DMS153 (cell line): ENCODE results near the gene TNFAIP8.
"Not testable (repeated sequence)": the region's sequence is repeated elsewhere in the genome, so short reads cannot be mapped to it uniquely, and the experiment has no call there.

ENCODE experiments used
- DNase-seq: peaks from one replicate; lab custom pipeline; 2025; lab: John Stamatoyannopoulos, UW

TNFAIP8 gene

GRCh38 chr5:119420169-119420568, 64.3 kb downstream of the TNFAIP8 start:
- no peak for DNase-seq

- no peak for DNase-seq
Observed at GRCh38 chr5:119426057-119426456, 70.2 kb downstream of the TNFAIP8 start.

- no peak for DNase-seq
Observed at GRCh38 chr5:119427060-119427459, 71.2 kb downstream of the TNFAIP8 start.

- not testable (repeated sequence) for DNase-seq
Observed at GRCh38 chr5:119427596-119427995, 71.8 kb downstream of the TNFAIP8 start.

- DNase-seq: not testable (repeated sequence)
Observed at GRCh38 chr5:119428166-119428565, 72.3 kb downstream of the TNFAIP8 start.

- DNase-seq: not testable (repeated sequence)
Observed at GRCh38 chr5:119428574-119428973, 72.8 kb downstream of the TNFAIP8 start.

GRCh38 chr5:119432674-119433237, 76.9 kb downstream of the TNFAIP8 start:
- not testable (repeated sequence) for DNase-seq

- no peak for DNase-seq
Observed at GRCh38 chr5:119435436-119436132, 79.8 kb downstream of the TNFAIP8 start.

GRCh38 chr5:119437785-119438586, 82.2 kb downstream of the TNFAIP8 start:
- not testable (repeated sequence) for DNase-seq

- not testable (repeated sequence) for DNase-seq
Observed at GRCh38 chr5:119438587-119438917, 82.7 kb downstream of the TNFAIP8 start.

- no peak for DNase-seq
Observed at GRCh38 chr5:119439140-119439631, 83.4 kb downstream of the TNFAIP8 start.

- not testable (repeated sequence) for DNase-seq
Observed at GRCh38 chr5:119439632-119440031, 83.8 kb downstream of the TNFAIP8 start.

- DNase-seq: not testable (repeated sequence)
Observed at GRCh38 chr5:119444643-119445042, 88.8 kb downstream of the TNFAIP8 start.

- DNase-seq: no peak
Observed at GRCh38 chr5:119445544-119445943, 89.7 kb downstream of the TNFAIP8 start.
